Keratinocyte (primary cell): ENCODE data around the gene SLC2A9.

ENCODE experiments used
- CTCF ChIP-seq, 3 experiments: IDR thresholded peaks in 1 of 3; conservative IDR thresholded peaks in 1 of 3; optimal IDR thresholded peaks in 1 of 3; 2 replicates in 2 of 3; 3 replicates in 1 of 3; pipeline versions ENCODE3 to v1.5.1; 2011; ENCODE audit warnings: low read length in 3 of 3, mild to moderate bottlenecking in 3 of 3, moderate library complexity in 2 of 3, control low read depth in 1 of 3, inconsistent platforms in 1 of 3; ENCODE audit not compliant: insufficient read depth in 2 of 3; ENCODE audit errors: extremely low read depth in 1 of 3
- EZH2 ChIP-seq: IDR thresholded peaks from one replicate; pipeline ENCODE4 v1.6.1; 2012; ENCODE audit warnings: inconsistent platforms, mild to moderate bottlenecking, low read length, moderate library complexity

DNA sequence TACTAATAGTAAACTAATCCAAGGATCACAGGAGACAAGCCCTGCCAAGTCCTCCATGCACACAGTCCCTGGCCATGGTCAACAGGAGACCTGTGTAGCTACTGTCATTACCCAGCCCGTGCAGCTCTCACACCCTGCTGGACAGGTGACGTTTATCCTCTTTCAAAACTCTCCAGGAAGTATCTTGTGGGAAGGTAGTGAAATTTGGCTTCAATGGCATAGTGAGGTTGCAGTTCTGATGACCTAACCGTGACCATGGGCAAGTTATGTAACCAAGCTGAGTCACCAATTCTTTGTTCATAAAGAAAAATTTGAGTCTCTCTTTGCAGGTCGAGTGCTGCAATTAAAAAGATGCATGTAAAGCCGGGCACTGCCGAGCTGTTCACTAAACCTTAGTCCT lies 11.3 kb upstream of the SLC2A9 start:
- TF ChIP-seq CTCF (optimal IDR thresholded peaks at IDR 0.05 in 1 of 3, IDR thresholded peaks at IDR 0.05 in 1 of 3, conservative IDR thresholded peaks at IDR 0.05 in 1 of 3; ENCODE audit: extremely low read depth in 1 of 3, insufficient read depth in 2 of 3, low read length in 3 of 3) (no peak), EZH2 (no peak)
